Endothelial cell (in vitro differentiated cells): ENCODE results near the gene RNF126. TPM values are rescaled to one million over a fixed set of nuclear protein-coding genes. Genes with fewer than 3 reads are reported as not detected.

Experiments used
- DNase-seq: peaks from one replicate; pipeline ENCODE4 v3.0.0; 2021; ENCODE audit warnings: low spot score
- H3K27ac Mint-ChIP-seq: one replicate; pipeline ENCODE4 v1.8.0; 2021; ENCODE audit warnings: mixed read lengths, inconsistent platforms; ENCODE audit not compliant: unreplicated experiment
- H3K27me3 Mint-ChIP-seq: one replicate; pipeline ENCODE4 v1.8.0; 2021; ENCODE audit warnings: mild to moderate bottlenecking, moderate library complexity, mixed read lengths, inconsistent platforms; ENCODE audit not compliant: unreplicated experiment
- H3K36me3 Mint-ChIP-seq: one replicate; pipeline ENCODE4 v1.8.0; 2021; ENCODE audit warnings: mild to moderate bottlenecking, low read depth, mixed read lengths, inconsistent platforms; ENCODE audit not compliant: unreplicated experiment
- H3K4me1 Mint-ChIP-seq: one replicate; pipeline ENCODE4 v1.8.0; 2021; ENCODE audit warnings: mild to moderate bottlenecking, mixed read lengths, inconsistent platforms; ENCODE audit not compliant: unreplicated experiment
- H3K4me3 Mint-ChIP-seq: one replicate; pipeline ENCODE4 v1.8.0; 2021; ENCODE audit warnings: mild to moderate bottlenecking, mixed read lengths, inconsistent platforms; ENCODE audit not compliant: unreplicated experiment
- H3K9me3 Mint-ChIP-seq: one replicate; pipeline ENCODE4 v1.8.0; 2021; ENCODE audit warnings: mixed read lengths, inconsistent platforms; ENCODE audit not compliant: unreplicated experiment
- CTCF ChIP-seq: fragments of 200-600 bp; sonication (generic); IDR thresholded peaks from one replicate; pipeline ENCODE4 v1.5.0; 2021; ENCODE audit warnings: antibody characterized with exemption; ENCODE audit not compliant: unreplicated experiment
- total RNA-seq: library from RNA; stranded (reverse); fragmentation: NEBNext Ultra II Directional; extraction: Animal tissue kit (Norgen Biotek cat#: 25700); gene quantifications from one replicate; pipeline ENCODE4 v1.2.1, GENCODE V29; 2021; ENCODE audit not compliant: unreplicated experiment

Gene RNF126
- total RNA-seq, 1 donor from 2014 or later, result 41.7 TPM

GRCh38 chr19:651114-651818 is 11.7 kb downstream of the RNF126 start:
- H3K4me1 Mint-ChIP-seq, result no peaks in the 10 kb centered on the region
- no peaks in the 10 kb centered on the region for H3K9me3 Mint-ChIP-seq
- H3K27me3 Mint-ChIP-seq, result peaks cover 3% of the 10 kb centered on the region

GRCh38 chr19:650121-650520 is 12.9 kb downstream of the RNF126 start:
- Mint-ChIP-seq H3K4me3 (no peak overlapping the region), H3K27ac (no peak overlapping the region), H3K9me3 (no peaks in the 10 kb centered on the region), H3K27me3 (peaks cover 3% of the 10 kb centered on the region), H3K4me1 (no peaks in the 10 kb centered on the region), H3K36me3 (no peaks in the 10 kb centered on the region)
- no peak for TF ChIP-seq CTCF
- DNase-seq, result no peak

More at GRCh38 chr19:651114-651818, 11.7 kb downstream of the RNF126 start:
- no peak for DNase-seq
- no peak overlapping the region for H3K27ac Mint-ChIP-seq
- no peak overlapping the region for H3K4me3 Mint-ChIP-seq
- H3K36me3 Mint-ChIP-seq, result peaks cover 4% of the 10 kb centered on the region
- TF ChIP-seq CTCF, result no peak

- no peak for TF ChIP-seq CTCF
- no peak overlapping the region for H3K27ac Mint-ChIP-seq
- H3K27me3 Mint-ChIP-seq, result peaks cover 2% of the 10 kb centered on the region
- no peaks in the 10 kb centered on the region for H3K4me1 Mint-ChIP-seq
- no peaks in the 10 kb centered on the region for H3K36me3 Mint-ChIP-seq
- H3K4me3 Mint-ChIP-seq, result no peak overlapping the region
- H3K9me3 Mint-ChIP-seq, result no peaks in the 10 kb centered on the region
- no peak for DNase-seq
Observed at GRCh38 chr19:648904-649801, 13.9 kb downstream of the RNF126 start.

GRCh38 chr19:648305-648704 is 14.7 kb downstream of the RNF126 start:
- H3K4me3 Mint-ChIP-seq, result no peak overlapping the region
- H3K27ac Mint-ChIP-seq, result no peak overlapping the region
- no peak for DNase-seq
- H3K36me3 Mint-ChIP-seq, result no peaks in the 10 kb centered on the region
- no peaks in the 10 kb centered on the region for H3K9me3 Mint-ChIP-seq
- TF ChIP-seq CTCF, result no peak
- no peaks in the 10 kb centered on the region for H3K4me1 Mint-ChIP-seq
- H3K27me3 Mint-ChIP-seq, result peaks cover 2% of the 10 kb centered on the region
